HG03442 (cell line): Measurements from ENCODE around the gene SPATA6.

Experiments used
- ATAC-seq: cut with Tn5 transposase; IDR thresholded peaks from one replicate; pipeline ENCODE4 v1.9.1; 2021; ENCODE audit warnings: mild to moderate bottlenecking, moderate library complexity; ENCODE audit not compliant: unreplicated experiment

SPATA6 gene

GRCh38 chr1:48261881-48262400 is 210.1 kb downstream of the SPATA6 start:
- ATAC-seq, result no peak

- ATAC-seq, result no peak
Measured at GRCh38 chr1:48258106-48258505, 213.9 kb downstream of the SPATA6 start.

GRCh38 chr1:48254254-48254653 is 217.8 kb downstream of the SPATA6 start:
- ATAC-seq, result no peak

- ATAC-seq, result no peak
Measured at GRCh38 chr1:48251821-48252220, 220.2 kb downstream of the SPATA6 start.

- ATAC-seq, result no peak
Measured at GRCh38 chr1:48251323-48251722, 220.7 kb downstream of the SPATA6 start.

- no peak for ATAC-seq
Measured at GRCh38 chr1:48250572-48250971, 221.4 kb downstream of the SPATA6 start.

- ATAC-seq, result no peak
Measured at GRCh38 chr1:48249868-48250267, 222.1 kb downstream of the SPATA6 start.

- ATAC-seq, result no peak
Measured at GRCh38 chr1:48248356-48248755, 223.6 kb downstream of the SPATA6 start.

- no peak for ATAC-seq
Measured at GRCh38 chr1:48246727-48247126, 225.3 kb downstream of the SPATA6 start.
